SK-N-MC (cell line): Measurements from ENCODE around the gene CHMP4A.
A peak's percentile ranks its signal among the peaks of the same experiment; 100 is the strongest.

Experiments used
- DNase-seq: peaks from one replicate; pipeline ENCODE4 v3.0.0-alpha.2; 2011; ENCODE audit warnings: low read depth, low spot score
- H3K27ac ChIP-seq: fragments of 200-600 bp; sonication (generic); 2 replicates; pipeline ENCODE4 v1.5.1; 2016; ENCODE audit warnings: mixed run types
- H3K36me3 ChIP-seq: fragments of 200-600 bp; sonication (generic); 2 replicates; pipeline ENCODE4 v1.6.1; 2017; ENCODE audit warnings: antibody characterized with exemption, low read length, mixed read lengths; ENCODE audit not compliant: insufficient read depth
- H3K4me3 ChIP-seq: fragments of 200-600 bp; sonication (generic); 2 replicates; pipeline ENCODE4 v1.5.1; 2016
- H3K9ac ChIP-seq: fragments of 200-600 bp; sonication (generic); 2 replicates; pipeline ENCODE4 v1.8.0; 2017; ENCODE audit warnings: mixed run types, mixed read lengths; ENCODE audit not compliant: insufficient read length
- H3K9me3 ChIP-seq: fragments of 200-600 bp; sonication (generic); 2 replicates; pipeline ENCODE4 v1.6.1; 2017; ENCODE audit warnings: low read depth, mild to moderate bottlenecking, antibody characterized with exemption, low read length, moderate library complexity, mixed read lengths
- EZH2 ChIP-seq: fragments of 200-600 bp; sonication (generic); IDR thresholded peaks from one replicate; pipeline ENCODE4 v1.6.1; 2017; ENCODE audit warnings: antibody characterized with exemption
- FOXP2 ChIP-seq: optimal IDR thresholded peaks from 2 replicates; pipeline ENCODE3; 2011; ENCODE audit warnings: mild to moderate bottlenecking, moderate library complexity; ENCODE audit not compliant: insufficient read depth; ENCODE audit errors: extremely low read length, control extremely low read depth
- POLR2AphosphoS5 ChIP-seq: IDR thresholded peaks from 2 replicates; pipeline ENCODE4 v1.6.1; 2012; ENCODE audit warnings: mild to moderate bottlenecking, low read depth, low read length, borderline replicate concordance

Gene CHMP4A

GRCh38 chr14:24171422-24172260 is 41.6 kb downstream of the CHMP4A start, which contains the start of gene REC8:
Gene REC8, plus strand, starts transcription at chr14:24172080. Its CDS starts 473 bp downstream, at chr14:24172553.
- no peaks in the 10 kb centered on the region for H3K9me3 ChIP-seq
- TF ChIP-seq EZH2: no peak
- TF ChIP-seq POLR2AphosphoS5: no peak
- TF ChIP-seq FOXP2: no peak
- H3K27ac ChIP-seq: no peak within 1 kb of the TSS
- no peak within 1 kb of the TSS for H3K4me3 ChIP-seq
- H3K36me3 ChIP-seq: no peaks in the 10 kb centered on the region
- DNase-seq: no peak
- no peak within 1 kb of the TSS for H3K9ac ChIP-seq

- Histone ChIP-seq H3K9me3 (no peaks in the 10 kb centered on the region), H3K4me3 (no peak overlapping the region), H3K27ac (peak overlapping the region; percentile 31; the same call in 1 of the 2 replicates), H3K9ac (no peak overlapping the region), H3K36me3 (no peaks in the 10 kb centered on the region; the same call in 1 of the 2 replicates)
- DNase-seq: no peak
- TF ChIP-seq EZH2 (no peak), FOXP2 (no peak), POLR2AphosphoS5 (no peak)
Measured at GRCh38 chr14:24167469-24168114, 45.7 kb downstream of the CHMP4A start.

GRCh38 chr14:24165785-24166184 is 47.5 kb downstream of the CHMP4A start:
- no peak overlapping the region for H3K27ac ChIP-seq
- DNase-seq: no peak

GRCh38 chr14:24164518-24164991 is 48.7 kb downstream of the CHMP4A start:
- no peak for TF ChIP-seq FOXP2
- TF ChIP-seq POLR2AphosphoS5: no peak
- no peak for TF ChIP-seq EZH2
- Histone ChIP-seq H3K9me3 (no peaks in the 10 kb centered on the region), H3K9ac (peak overlapping the region; percentile 45), H3K4me3 (no peak overlapping the region), H3K27ac (no peak overlapping the region), H3K36me3 (peaks cover 11% of the 10 kb centered on the region; the same call in 1 of the 2 replicates)
- no peak for DNase-seq

More at GRCh38 chr14:24165785-24166184, 47.5 kb downstream of the CHMP4A start:
- no peak overlapping the region for H3K9ac ChIP-seq
- TF ChIP-seq FOXP2 (no peak), EZH2 (no peak), POLR2AphosphoS5 (no peak)
- no peak overlapping the region for H3K4me3 ChIP-seq
- no peaks in the 10 kb centered on the region; the same call in 1 of the 2 replicates for H3K36me3 ChIP-seq
- H3K9me3 ChIP-seq: no peaks in the 10 kb centered on the region

- H3K36me3 ChIP-seq: peaks cover 25% of the 10 kb centered on the region
- peak overlapping the region; percentile 64 for H3K9ac ChIP-seq
- no peak overlapping the region for H3K27ac ChIP-seq
- H3K4me3 ChIP-seq: peak overlapping the region; percentile 78; the same call in 1 of the 2 replicates
- TF ChIP-seq POLR2AphosphoS5 (no peak), FOXP2 (no peak), EZH2 (no peak)
- DNase-seq: no peak
- no peaks in the 10 kb centered on the region for H3K9me3 ChIP-seq
Measured at GRCh38 chr14:24162093-24162492, 51.2 kb downstream of the CHMP4A start.

- no peak for TF ChIP-seq EZH2
- peak; percentile 16 for TF ChIP-seq FOXP2
- peak; percentile 68 for TF ChIP-seq POLR2AphosphoS5
- H3K9ac ChIP-seq: peak within 1 kb of the TSS; percentile 64
- H3K27ac ChIP-seq: no peak within 1 kb of the TSS
- H3K9me3 ChIP-seq: no peaks in the 10 kb centered on the region
- H3K36me3 ChIP-seq: peaks cover 31% of the 10 kb centered on the region
- H3K4me3 ChIP-seq: peak within 1 kb of the TSS; percentile 78
- DNase-seq: peak; percentile 91
Measured at GRCh38 chr14:24160850-24161804, 52.2 kb downstream of the CHMP4A start, which contains the start of gene IRF9. Gene IRF9, plus strand, starts transcription at chr14:24161265. Its CDS starts 880 bp downstream, at chr14:24162145.

- TF ChIP-seq EZH2 (no peak), POLR2AphosphoS5 (no peak), FOXP2 (no peak)
- H3K9me3 ChIP-seq: no peaks in the 10 kb centered on the region
- H3K36me3 ChIP-seq: peaks cover 36% of the 10 kb centered on the region
- H3K4me3 ChIP-seq: no peak overlapping the region
- no peak for DNase-seq
- no peak overlapping the region for H3K27ac ChIP-seq
- H3K9ac ChIP-seq: no peak overlapping the region
Measured at GRCh38 chr14:24160499-24160849, 52.8 kb downstream of the CHMP4A start.
